ENCODE data around the gene C5orf47. TPM values are rescaled to one million over a fixed set of nuclear protein-coding genes. Genes with fewer than 3 reads are reported as not detected.
"Not testable (repeated sequence)": the region's sequence is repeated elsewhere in the genome, so short reads cannot be mapped to it uniquely, and the experiment has no call there.

C5orf47 gene
- total RNA-seq, 1 experiment from 2014 or later = not detected

- Histone ChIP-seq H3K9me2 (ENCODE audit: insufficient read depth) (no peaks in the 10 kb centered on the region), H3K9me3 (ENCODE audit: control insufficient read depth in 1 of 2, insufficient read depth in 1 of 2, low read depth in 1 of 2, low read length in 2 of 2) (no peaks in the 10 kb centered on the region), H3K27ac (ENCODE audit: low read depth, low read length) (no peak overlapping the region), H2AFZ (ENCODE audit: low read depth, low read length, poor library complexity, severe bottlenecking) (no peak overlapping the region), H3K4me1 (ENCODE audit: control insufficient read depth in 1 of 2, insufficient read depth in 2 of 2, low read length in 2 of 2) (no peaks in the 10 kb centered on the region), H3K79me2 (ENCODE audit: insufficient read depth, low read length) (no peaks in the 10 kb centered on the region), H3K4me2 (ENCODE audit: low read length) (no peak overlapping the region), H3K27me3 (ENCODE audit: insufficient read depth, low read length) (peaks cover 9% of the 10 kb centered on the region; the same call in 1 of the 2 replicates), H4K20me1 (ENCODE audit: insufficient read depth) (no peaks in the 10 kb centered on the region), H3K36me3 (ENCODE audit: control insufficient read depth in 1 of 2, insufficient read depth in 2 of 2, low read length in 2 of 2) (no peaks in the 10 kb centered on the region), H3K9ac (ENCODE audit: low read length) (no peak overlapping the region), H3K4me3 (replicated peaks in 1 of 2; ENCODE audit: low read depth in 1 of 2, low read length in 2 of 2) (no peak overlapping the region)
- CTCF ChIA-PET = interaction anchor here (2.3 kb wide), 1 partner anchor 300 kb away, joined by 7 read pairs; no protein-coding TSS in a partner anchor
- BruUV-seq (replicated peaks) = no TSS peak
- TF ChIP-seq MAX (IDR thresholded peaks at IDR 0.05) = no peak
- no peak for TF ChIP-seq ELF1 (IDR thresholded peaks at IDR 0.05; ENCODE audit: borderline replicate concordance, low read depth)
- TF ChIP-seq SIN3A (IDR thresholded peaks at IDR 0.05; ENCODE audit: low read depth) = no peak
- no peak for TF ChIP-seq EZH2 (IDR thresholded peaks at IDR 0.05)
- RAD21 ChIA-PET (ENCODE audit: low non-redundant PET in 1 of 2, low total read pairs in 2 of 2, uncharacterized antibody in 2 of 2, unreplicated experiment in 2 of 2) = no interaction called here
- POLR2A ChIA-PET = no interaction called here
- intact Hi-C loops (cut with micrococcal nuclease) = no loop called here
- DNase-seq (ENCODE audit: low read depth, low spot score) (no peak), ATAC-seq (no peak)
Observed at GRCh38 chr5:174011441-174011840, 22.5 kb downstream of the C5orf47 start.

GRCh38 chr5:174020069-174020927 is 31.3 kb downstream of the C5orf47 start:
- BruUV-seq (replicated peaks); H4K20me1 ChIP-seq (ENCODE audit: insufficient read depth); H3K36me3 ChIP-seq (ENCODE audit: control insufficient read depth in 1 of 2, insufficient read depth in 2 of 2, low read length in 2 of 2); H3K9ac ChIP-seq (ENCODE audit: low read length); H3K4me1 ChIP-seq (ENCODE audit: control insufficient read depth in 1 of 2, insufficient read depth in 2 of 2, low read length in 2 of 2); POLR2A ChIA-PET; H2AFZ ChIP-seq (ENCODE audit: low read depth, low read length, poor library complexity, severe bottlenecking); H3K9me2 ChIP-seq (ENCODE audit: insufficient read depth); H3K4me3 ChIP-seq (replicated peaks in 1 of 2; ENCODE audit: low read depth in 1 of 2, low read length in 2 of 2); H3K4me2 ChIP-seq (ENCODE audit: low read length); H3K79me2 ChIP-seq (ENCODE audit: insufficient read depth, low read length); H3K9me3 ChIP-seq (ENCODE audit: control insufficient read depth in 1 of 2, insufficient read depth in 1 of 2, low read depth in 1 of 2, low read length in 2 of 2); H3K27ac ChIP-seq (ENCODE audit: low read depth, low read length): not testable (repeated sequence)
- intact Hi-C loops (cut with micrococcal nuclease) = loop anchor here (1.0 kb wide), 1 partner anchor 291 kb away; no protein-coding TSS in a partner anchor
- DNase-seq (ENCODE audit: low read depth, low spot score) (peak; percentile 53), ATAC-seq (peak; percentile 91)
- CTCF ChIA-PET = interaction anchor here (0.8 to 1.5 kb wide), 3 partner anchors 25 to 298 kb away, joined by 3 to 6 read pairs (median 3); partner anchors contain the start of gene NSG2
- H3K27me3 ChIP-seq (ENCODE audit: insufficient read depth, low read length) = peaks cover 36% of the 10 kb centered on the region
- RAD21 ChIA-PET (ENCODE audit: low non-redundant PET in 1 of 2, low total read pairs in 2 of 2, uncharacterized antibody in 2 of 2, unreplicated experiment in 2 of 2) = interaction anchor here in 1 of 2 experiments (0.6 kb wide), 1 partner anchor 175 kb away, joined by 3 read pairs; no protein-coding TSS in a partner anchor
- TF ChIP-seq CBX3 (IDR thresholded peaks at IDR 0.05; ENCODE audit: low read depth) = 0 out of 2 replicates have a peak, but pooled peaks have one; percentile 33
- TF ChIP-seq CTCF (IDR thresholded peaks at IDR 0.05 in 2 of 3, conservative IDR thresholded peaks at IDR 0.05 in 1 of 3; ENCODE audit: borderline replicate concordance in 1 of 3, insufficient read depth in 1 of 3, low read depth in 2 of 3, low read length in 2 of 3) = peak; percentile 59 to 76 (median 73)
- TF ChIP-seq RAD21 (IDR thresholded peaks at IDR 0.05; ENCODE audit: low read depth) = peak; percentile 80

All from HCT116 (cell line).